Fibroblast of skin of right quadriceps (primary cell): ENCODE data around the gene LAMB2.
A peak's percentile ranks its signal among the peaks of the same experiment; 100 is the strongest.

Experiments used
- DNase-seq: peaks from one replicate; pipeline ENCODE4 v3.0.0-alpha.2; 2013

The LAMB2 gene

GRCh38 chr3:49132437-49133225, at the start of gene LAMB2:
TSS of gene LAMB2 (minus strand) at chr3:49133050. CDS start at chr3:49132867, 183 bp downstream.
- peak; percentile 78 for DNase-seq

GRCh38 chr3:49181351-49181750, 48.5 kb upstream of the LAMB2 start:
- no peak for DNase-seq

GRCh38 chr3:49180116-49180515, 47.3 kb upstream of the LAMB2 start:
- no peak for DNase-seq

GRCh38 chr3:49177073-49177472, 44.2 kb upstream of the LAMB2 start:
- DNase-seq, result no peak

GRCh38 chr3:49175530-49175929, 42.7 kb upstream of the LAMB2 start:
- no peak for DNase-seq

GRCh38 chr3:49174397-49174985, 41.6 kb upstream of the LAMB2 start:
- no peak for DNase-seq

GRCh38 chr3:49173792-49174170, 40.9 kb upstream of the LAMB2 start:
- DNase-seq, result no peak

GRCh38 chr3:49173116-49173791, 40.4 kb upstream of the LAMB2 start:
- peak; percentile 63 for DNase-seq

GRCh38 chr3:49172551-49173041, 39.7 kb upstream of the LAMB2 start:
- no peak for DNase-seq

GRCh38 chr3:49171775-49172500, 39.1 kb upstream of the LAMB2 start:
- DNase-seq, result no peak

- DNase-seq, result peak; percentile 81
Measured at GRCh38 chr3:49171119-49171774, 38.4 kb upstream of the LAMB2 start, which contains the start of gene KLHDC8B. TSS of gene KLHDC8B (plus strand) at chr3:49171598. CDS start at chr3:49172770, 1,172 bp downstream.

GRCh38 chr3:49170744-49171118, 37.9 kb upstream of the LAMB2 start:
- no peak for DNase-seq

- no peak for DNase-seq
Measured at GRCh38 chr3:49166752-49167556, 34.1 kb upstream of the LAMB2 start.

GRCh38 chr3:49165771-49166751, 33.2 kb upstream of the LAMB2 start, which contains the start of gene CCDC71:
TSS of gene CCDC71 (minus strand) at chr3:49166331. CDS start at chr3:49164208, 2,123 bp downstream.
- peak; percentile 74 for DNase-seq

- DNase-seq, result no peak
Measured at GRCh38 chr3:49164983-49165720, 32.3 kb upstream of the LAMB2 start.

- no peak for DNase-seq
Measured at GRCh38 chr3:49163609-49164008, 30.8 kb upstream of the LAMB2 start.

- no peak for DNase-seq
Measured at GRCh38 chr3:49162751-49163419, 30.0 kb upstream of the LAMB2 start.

GRCh38 chr3:49161808-49162530, 29.1 kb upstream of the LAMB2 start:
- DNase-seq, result no peak
